H1 (cell line): Measurements from ENCODE around the gene LSR. TPM values are rescaled to one million over a fixed set of nuclear protein-coding genes. Genes with fewer than 3 reads are reported as not detected.

Experiments
- BACH1 ChIP-seq: IDR thresholded peaks from 2 replicates; pipeline ENCODE4 v1.6.1; 2012; ENCODE audit warnings: low read length, improper control_type of control experiment
- CHD2 ChIP-seq: IDR thresholded peaks from 2 replicates; pipeline ENCODE4 v1.6.1; 2012; ENCODE audit warnings: low read length, improper control_type of control experiment
- KDM4A ChIP-seq: IDR thresholded peaks from one replicate; pipeline ENCODE4 v1.7.1; 2012; ENCODE audit warnings: low read depth, mild to moderate bottlenecking, moderate library complexity, low read length, inconsistent platforms; ENCODE audit not compliant: severe bottlenecking
- MAFK ChIP-seq: IDR thresholded peaks from 2 replicates; pipeline ENCODE4 v1.6.1; 2012; ENCODE audit warnings: low read depth, mild to moderate bottlenecking, improper control_type of control experiment, low read length
- SUZ12 ChIP-seq: fragments of 200-600 bp; sonication (generic); IDR thresholded peaks from 2 replicates; pipeline ENCODE4 v1.6.1; 2012; ENCODE audit warnings: mild to moderate bottlenecking, inconsistent platforms, low read length, moderate library complexity, mixed read lengths
- TBP ChIP-seq: IDR thresholded peaks from 2 replicates; pipeline ENCODE4 v1.6.1; 2011; ENCODE audit warnings: low read depth, low read length, improper control_type of control experiment
- polyA plus RNA-seq, 7 experiments: library from polyadenylated mRNA; depleted of rRNA in 3 of 7; stranded (reverse) in 5 of 7; unstranded in 2 of 7; fragments of >200 nt in 5 of 7; fragments of 200-250 nt in 2 of 7; gene quantifications; 1 replicate in 5 of 7; 2 replicates in 1 of 7; 4 replicates in 1 of 7; pipeline versions ENCODE4 v1.2.1 to v1.2.3, GENCODE V29; 2011 to 2013; ENCODE audit warnings: missing spikeins in 2 of 7, mixed read lengths in 2 of 7
- total RNA-seq: library from RNA; stranded (reverse); fragmentation: NEBNext Ultra II Directional; extraction: Animal tissue kit (Norgen Biotek cat#: 25700); gene quantifications from 2 replicates; pipeline ENCODE4 v1.2.1, GENCODE V29; 2021

LSR gene
- total and polyA plus RNA-seq, 2 of the 8 experiments (the other 6 are each of a cell fraction or from before 2014, with no cell fraction given), result 159 to 186 TPM

DNA sequence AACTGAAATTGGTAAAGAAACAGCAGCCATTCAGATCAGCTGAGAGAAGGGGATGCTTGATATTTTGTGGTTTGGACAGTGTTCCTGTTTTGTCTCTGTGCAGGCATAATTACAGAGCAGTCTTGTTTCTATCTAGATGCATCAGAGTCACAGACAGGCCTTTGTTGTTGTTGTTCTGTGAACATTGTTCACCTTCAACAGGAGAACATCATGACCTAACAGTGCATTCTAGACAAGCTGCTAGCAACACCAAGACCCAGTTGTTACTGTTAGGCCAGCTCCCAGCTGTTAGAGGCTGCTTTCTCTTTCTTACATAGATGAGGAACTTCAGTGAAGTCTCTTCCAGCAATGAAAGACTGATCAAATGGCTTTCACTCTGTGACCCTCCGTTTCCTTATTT is 8.5 kb upstream of the LSR start (continued):
- TF ChIP-seq KDM4A, result no peak
- TF ChIP-seq MAFK, result no peak
- no peak for TF ChIP-seq SUZ12
- no peak for TF ChIP-seq CHD2
- no peak for TF ChIP-seq BACH1
- TF ChIP-seq TBP, result no peak
- TF ChIP-seq, all 59 proteins: peak for 0
